ENCODE data around the gene CEND1.

CEND1 gene

DNA sequence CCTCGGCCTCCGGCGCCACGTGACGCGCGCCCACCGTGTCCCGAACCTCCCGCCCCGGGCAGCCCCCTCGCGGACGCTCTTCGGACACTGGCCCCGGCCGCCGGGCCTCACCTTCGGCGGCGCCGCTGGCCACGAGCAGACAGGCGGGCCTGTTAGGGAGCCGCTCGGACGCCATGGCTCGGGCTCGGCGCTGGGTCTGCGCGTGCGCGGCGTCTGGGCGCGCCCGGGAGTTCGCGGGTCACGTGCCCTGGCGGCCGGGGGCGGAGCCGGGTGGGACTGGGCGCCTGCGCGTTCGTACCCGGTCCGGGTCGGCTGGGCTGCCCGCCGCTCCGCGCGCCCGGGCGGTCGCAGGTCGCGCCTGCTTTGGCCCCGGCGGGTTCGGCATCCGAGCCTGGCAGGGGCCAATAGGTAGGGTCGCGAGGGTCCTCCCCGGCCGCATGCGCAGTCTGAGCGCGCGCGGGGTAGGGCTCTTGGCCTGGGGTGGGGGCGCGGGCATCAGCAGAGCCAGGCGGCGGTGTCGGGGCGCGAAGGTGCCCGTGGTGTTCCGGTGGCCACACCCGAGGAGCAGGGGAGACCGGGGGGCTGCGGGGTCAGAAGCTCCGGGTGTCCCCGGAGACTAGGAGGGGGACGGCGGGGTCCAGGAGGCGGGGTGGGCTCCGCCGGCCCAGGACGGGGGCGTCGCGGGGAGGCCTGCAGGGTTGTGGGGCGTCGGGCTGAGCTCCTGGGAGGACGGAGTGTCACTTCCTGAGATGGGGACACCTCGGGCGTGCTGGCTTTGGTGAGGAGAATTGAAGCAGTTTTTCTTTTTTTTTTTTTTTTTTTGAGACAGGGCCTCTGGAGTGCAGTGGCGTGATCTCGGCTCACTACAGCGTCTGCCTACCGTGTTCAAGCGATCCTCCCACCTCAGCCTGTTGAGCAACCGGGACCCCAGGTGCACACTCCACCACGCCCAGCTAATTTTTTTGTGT lies 12.3 kb downstream of the CEND1 start, which contains the start of gene GATD1:
TSS of gene GATD1 (minus strand) at position 200 of the 968 bp plus-strand sequence. CDS start at position 175, 25 bp downstream.
- peak; percentile 96 for DNase-seq

DNA sequence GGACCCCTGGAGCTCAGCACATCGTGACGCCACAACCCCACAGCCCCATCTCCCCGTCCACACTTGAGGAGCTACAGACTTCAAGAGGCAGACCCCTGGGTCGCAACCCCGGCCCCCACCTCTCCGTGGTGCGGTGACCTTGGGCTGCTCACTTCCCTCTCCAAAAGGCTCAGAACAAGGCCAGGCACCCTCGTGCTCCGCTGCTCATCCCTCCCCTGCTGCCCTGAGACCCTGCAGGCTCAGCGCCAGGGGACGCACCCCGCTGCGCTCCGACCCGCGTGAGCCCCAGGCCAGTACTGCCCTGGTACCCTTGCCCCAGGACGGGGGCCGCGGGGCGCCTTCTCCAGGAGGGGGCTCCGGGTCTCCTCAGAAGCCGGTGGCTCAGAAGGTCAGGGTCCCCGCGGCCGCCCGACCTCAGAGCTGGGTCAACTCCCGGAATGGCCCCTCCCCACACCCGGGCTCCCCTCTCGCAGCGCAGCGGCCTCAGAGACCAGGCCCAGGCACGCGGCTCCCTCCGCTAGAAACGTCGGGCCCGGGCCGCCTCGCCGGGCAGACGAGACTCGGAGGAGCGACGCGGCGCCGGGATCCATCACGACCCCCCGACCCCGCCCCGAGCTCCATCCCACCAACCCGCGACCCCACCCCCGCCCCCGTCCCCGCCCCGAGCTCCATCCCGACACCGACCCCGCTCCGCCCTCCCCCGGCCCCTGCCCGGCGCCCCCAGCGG lies 13.2 kb downstream of the CEND1 start:
- no peak for DNase-seq

DNA sequence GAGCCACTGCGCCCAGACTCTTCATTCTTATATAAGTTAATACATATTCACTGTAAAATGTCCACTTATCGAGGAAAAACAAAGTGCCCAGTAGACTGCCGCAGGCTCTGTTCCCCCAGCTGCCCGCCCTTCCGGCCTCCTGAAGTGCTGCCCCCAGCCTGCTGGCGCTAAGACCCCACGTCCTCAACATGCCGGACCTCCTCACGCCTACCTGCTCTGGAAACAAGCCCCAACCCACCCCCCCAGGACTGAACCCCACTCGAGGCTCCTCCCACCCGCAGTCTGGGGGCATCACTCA lies 13.7 kb downstream of the CEND1 start:
- no peak for DNase-seq

DNA sequence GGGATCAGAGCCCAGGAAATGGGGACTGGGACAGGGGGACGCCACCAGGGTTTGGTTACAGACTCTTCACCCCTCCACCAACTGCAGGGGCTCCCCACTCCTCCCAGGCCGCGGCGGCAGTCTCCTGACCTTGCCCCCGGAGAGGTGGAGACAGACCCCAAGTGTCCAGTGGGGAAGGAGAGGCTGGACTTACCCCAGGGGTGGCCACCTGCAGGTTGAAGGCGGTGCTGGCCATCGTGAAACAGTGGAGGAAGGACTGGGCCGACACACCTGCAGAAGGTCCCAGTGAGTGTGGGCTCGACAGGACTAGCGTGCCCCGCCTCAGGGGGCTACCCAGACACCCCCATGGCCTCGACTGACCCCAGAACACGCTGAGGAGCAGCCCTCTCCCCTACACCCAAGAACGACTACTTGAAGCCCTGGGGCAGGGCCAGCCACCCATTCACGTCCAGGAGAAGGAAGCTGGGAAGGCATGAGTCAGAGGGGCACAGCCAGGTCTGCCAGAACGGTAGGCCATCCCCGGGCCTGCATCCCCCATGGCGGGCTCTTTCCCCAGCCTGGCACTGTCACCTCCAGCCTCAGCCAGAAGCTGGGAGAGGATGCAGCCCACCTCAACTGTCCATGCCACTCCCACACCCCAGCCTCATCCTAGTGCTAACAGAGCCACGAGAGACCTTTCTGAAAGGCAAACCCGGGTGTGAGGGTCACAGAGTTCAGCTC lies 14.9 kb downstream of the CEND1 start:
- DNase-seq, result no peak

DNA sequence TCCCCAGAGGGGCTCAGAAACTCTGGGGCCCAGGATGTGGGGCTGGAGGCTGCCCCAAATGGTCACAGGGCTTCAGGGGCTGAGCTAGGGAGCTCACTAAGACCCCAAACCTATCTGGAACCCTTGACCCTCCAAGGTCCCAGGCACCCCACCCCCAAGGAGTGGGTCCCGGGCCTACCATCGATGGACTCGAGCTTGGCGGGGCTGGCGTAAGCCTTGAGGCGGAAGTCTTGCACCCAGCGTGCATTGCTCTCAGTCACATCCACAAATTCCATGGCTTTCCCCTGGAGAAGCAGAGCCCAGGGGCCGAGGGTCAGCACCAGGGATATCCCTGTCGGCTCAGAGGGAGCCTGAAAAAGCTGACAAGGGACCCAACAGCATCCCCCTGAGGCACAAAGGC lies 16.1 kb downstream of the CEND1 start:
- DNase-seq, result no peak

DNA sequence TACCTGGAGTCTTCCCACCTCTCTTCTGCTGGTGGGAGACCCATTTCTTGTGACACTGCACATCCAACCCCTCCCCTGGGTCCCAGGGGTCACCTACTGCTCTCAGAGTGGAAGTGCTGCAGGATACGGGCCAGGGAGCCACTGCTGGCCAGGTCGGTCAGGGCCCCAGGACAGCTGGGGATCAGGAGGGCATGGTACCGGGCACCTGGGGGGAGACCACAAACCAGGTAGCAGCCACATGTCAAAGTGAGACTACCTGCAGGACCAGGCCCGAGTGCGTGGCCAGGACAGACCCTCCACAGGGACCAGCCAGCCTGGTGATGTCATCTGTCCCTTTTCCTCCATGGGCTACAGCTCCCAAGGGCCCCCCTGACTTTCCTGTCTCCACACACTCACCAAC lies 16.5 kb downstream of the CEND1 start:
- no peak for DNase-seq

DNA sequence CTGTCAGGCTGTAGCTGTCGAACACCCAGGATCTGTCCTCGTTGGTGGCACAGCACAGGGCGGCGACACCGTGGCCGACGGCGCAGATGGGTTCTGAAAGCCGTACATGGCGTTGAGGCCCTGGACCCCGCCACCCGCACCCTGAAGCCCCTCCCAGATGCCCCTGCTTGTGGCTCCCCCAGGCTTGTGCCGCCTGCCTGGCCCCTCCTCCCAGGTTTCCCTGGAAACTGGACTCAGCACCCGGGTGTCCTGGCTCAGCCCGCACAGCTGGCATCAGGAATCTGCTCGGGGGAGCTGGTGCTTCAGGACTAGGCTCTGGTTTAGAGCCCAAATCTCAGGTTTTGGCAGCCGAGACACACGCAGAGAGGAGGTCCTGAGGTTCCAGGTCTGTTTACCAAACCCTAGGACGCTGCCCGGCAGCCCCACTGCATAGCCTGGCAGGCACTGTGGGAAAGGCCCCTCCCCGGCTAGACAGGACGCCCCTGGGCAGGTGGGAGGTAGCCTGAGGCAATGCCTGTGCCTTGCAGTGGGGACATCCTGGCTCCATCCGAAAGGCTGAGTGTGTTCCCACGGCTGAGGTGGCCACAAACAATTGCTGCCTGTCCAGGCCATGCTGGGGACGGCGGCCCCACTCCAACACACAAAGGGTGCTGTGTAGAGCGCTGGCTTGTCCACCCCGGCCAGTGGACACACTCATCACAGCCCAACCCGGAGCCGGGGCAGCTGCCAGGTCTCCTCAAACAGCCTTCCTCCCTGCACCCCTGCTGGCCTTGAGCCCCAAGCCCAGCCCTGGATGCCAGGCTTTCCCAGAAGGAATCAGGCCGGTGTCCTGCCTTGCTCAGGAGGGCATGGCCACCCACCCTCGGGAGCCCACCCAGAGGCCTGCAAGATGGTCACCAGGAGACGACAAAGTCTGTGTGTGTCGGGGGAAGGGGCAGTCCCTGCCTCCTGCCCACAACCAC lies 17.2 kb downstream of the CEND1 start:
- DNase-seq, result no peak

DNA sequence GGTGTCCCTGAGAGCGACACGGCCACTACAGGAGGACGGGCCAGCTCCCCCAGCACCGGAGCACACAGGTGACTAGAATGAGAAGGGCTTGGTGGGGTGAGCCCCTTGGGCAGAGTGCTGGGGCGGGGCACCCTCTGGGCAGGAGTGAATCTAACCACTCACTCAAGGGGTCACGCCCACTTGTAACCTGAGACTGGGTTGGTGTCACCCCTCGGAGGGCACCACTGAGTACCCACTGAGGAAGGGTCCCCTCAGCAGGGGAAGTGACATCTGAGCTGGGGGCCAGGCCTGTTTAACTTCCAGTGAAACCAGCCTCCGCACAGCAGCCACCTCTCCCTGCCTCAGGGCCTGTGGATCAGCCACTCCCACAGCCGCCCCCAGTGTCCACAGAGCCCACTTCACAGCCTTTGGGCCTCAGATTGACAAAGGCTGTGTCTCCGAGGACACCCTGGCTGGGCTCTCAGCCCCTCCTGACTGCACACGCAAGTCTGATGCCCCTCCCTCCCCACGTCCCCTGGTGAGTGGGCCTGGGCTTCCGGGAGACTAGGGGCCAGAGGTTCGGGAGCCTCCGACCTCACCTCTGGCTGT lies 18.2 kb downstream of the CEND1 start:
- DNase-seq, result no peak

DNA sequence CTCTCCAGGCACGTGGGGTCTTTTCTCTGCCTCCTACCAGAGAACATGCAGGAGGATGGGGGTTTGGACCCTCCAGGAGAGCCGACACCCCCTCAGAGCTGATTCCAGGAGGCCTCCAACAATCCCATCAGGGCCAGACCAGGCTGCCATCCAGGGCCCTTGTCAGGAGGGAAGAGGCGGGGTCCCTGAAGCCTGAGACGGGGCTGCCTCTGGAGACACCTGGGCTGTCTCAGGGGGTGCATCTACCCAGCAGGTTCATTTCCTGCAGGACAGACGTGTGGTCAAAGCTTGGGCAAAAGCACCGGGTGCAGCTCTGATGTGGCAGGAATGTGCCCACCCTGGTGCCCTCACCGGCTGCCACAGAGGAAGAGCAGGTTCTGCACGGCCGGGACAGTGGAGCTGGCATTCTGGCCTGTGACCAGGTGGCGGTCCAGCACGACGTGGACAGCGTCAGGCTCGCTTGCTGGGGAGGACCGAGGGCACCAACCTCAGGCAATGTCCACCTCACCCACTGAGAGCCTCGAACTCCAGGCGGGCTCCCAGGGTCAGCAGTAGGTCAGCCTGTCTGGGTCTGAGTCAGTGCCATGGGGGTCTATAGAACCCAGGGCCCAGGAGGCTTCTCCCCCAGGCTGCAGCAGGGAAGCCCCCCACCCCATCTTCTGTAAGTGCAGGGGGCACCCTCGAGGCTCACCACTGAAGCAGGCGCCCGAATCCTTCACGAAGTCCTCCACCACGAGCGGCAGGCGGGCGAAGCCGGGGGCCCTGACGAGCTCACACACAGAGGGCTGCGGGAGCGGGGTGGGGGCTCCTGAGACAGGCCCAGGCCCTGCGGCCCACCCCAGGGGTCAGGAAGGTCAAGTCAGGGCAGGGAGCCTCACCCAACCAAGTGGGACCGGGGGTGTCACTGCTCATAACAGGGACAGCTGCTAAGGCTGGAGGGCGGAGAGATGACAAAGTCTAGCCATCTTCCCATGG lies 19.0 kb downstream of the CEND1 start:
- no peak for DNase-seq

DNA sequence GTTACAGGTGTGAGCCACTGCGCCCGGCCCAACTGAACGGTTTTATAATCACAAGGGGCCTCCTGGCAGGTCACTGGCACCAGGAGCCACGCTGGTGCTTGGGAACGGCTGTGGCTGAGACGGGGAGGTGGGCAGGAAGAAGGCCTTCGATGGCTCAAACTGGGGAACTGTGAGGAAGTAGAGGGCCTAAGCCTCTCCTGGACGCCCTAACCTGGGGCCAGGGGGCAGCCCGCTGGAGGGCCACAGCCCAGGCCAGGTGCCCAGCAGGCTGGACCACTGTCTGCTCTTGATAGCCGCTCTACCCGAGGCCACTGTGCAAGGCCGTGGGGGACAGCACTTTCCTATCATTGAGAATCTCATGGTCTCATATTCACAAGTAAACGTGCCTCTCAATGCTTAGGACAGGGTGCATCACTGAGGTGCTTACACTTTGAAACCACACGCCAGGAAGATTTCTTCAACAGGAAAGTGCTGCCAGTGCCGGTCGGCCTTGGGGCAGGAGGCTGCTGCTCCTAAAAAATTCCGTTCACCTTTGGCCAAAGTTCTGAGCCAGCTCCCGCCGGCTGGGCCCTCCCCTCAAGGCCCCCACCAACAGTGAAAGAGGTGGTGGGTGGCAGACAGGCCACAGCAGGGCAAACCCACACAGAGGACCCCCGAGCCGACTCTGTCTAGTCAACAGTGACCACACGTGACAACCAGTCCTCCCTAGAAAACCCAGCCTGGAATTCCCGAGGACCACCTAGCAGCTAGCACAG lies 19.8 kb downstream of the CEND1 start:
- no peak for DNase-seq

DNA sequence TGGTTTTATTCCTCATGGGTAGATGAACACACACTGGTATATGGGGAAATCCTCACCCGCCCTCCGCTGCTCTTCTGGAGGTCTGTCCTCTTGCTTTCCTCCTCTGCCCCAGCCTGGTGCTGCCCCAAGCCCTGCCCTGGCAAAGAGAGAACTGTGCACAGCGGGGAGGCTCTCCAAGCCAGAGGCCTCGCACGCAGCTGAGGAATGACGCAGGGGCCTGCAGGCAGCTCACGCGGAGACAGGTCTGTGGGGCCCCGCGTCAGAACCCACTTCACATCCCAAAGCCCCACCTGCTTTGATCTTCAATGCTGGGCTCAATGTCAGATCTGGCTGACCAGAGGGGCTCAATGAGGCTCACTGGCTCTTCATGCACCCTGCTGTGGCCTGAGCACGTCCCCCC lies 22.7 kb downstream of the CEND1 start:
- DNase-seq, result no peak

DNA sequence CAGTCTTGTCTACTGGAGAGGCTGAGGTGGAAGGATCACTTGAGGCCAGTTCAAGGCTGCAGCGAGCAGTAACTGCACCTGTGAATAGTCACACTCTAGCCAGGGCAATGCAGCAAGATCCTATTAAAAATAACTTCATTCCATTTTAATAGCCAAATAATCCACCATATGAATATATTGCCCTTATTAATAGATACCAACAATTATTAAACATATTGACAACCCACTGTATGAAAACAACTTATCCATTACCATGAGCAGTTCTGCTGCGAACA lies 23.0 kb downstream of the CEND1 start:
- no peak for DNase-seq

DNA sequence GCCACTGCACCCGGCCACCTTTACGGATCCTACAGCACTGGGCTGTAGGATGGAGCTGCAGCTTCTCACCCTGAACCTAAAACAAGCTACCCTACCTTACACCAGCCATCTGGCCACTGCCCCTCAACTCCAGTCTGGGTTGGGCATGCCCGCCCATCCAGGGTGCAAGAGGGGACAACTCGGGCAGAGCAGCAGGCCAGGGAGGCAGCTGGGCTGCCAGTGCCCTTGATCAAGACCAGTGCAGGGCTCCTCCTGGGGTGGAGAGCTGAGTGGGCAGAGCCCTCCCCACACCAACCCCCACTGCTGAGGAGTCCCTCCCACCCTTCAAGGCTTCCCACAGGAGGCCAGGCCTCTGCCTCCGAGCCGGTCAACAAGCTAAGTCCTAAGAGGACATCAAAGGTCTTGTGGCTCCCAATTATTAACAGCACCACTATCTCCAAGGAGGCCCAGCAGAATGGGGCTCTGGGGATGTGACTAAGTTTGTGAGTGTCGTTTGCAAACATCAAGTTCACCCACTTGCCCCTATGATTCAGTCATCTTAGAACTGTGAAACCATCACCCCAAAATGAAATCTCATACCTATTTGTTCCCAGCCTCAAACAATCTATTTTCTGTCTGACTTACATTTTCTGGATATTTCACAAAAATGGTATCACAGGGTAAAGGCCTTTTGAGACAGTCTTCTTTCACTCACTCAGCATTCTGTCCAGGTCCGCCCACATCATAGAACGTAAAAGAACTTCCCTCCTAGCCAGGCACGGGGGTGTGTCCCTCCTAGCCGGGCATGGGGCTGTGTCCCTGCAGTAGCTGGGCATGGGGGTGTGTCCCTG lies 23.6 kb downstream of the CEND1 start:
- DNase-seq, result no peak

DNA sequence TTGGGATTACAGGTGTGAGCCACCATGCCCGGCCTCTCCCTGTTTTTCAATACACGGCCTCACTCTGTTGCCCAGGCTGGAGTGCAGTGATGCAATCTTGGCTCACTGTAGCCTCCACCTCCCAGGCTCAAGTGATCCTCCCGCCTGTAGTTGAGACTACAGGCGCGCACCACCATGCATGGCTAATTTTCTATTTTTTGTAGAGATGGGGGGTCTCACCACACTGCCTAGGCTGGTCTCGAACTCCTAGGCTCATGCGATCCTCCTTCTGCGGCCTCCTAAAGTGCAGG lies 24.1 kb downstream of the CEND1 start:
- DNase-seq, result no peak

DNA sequence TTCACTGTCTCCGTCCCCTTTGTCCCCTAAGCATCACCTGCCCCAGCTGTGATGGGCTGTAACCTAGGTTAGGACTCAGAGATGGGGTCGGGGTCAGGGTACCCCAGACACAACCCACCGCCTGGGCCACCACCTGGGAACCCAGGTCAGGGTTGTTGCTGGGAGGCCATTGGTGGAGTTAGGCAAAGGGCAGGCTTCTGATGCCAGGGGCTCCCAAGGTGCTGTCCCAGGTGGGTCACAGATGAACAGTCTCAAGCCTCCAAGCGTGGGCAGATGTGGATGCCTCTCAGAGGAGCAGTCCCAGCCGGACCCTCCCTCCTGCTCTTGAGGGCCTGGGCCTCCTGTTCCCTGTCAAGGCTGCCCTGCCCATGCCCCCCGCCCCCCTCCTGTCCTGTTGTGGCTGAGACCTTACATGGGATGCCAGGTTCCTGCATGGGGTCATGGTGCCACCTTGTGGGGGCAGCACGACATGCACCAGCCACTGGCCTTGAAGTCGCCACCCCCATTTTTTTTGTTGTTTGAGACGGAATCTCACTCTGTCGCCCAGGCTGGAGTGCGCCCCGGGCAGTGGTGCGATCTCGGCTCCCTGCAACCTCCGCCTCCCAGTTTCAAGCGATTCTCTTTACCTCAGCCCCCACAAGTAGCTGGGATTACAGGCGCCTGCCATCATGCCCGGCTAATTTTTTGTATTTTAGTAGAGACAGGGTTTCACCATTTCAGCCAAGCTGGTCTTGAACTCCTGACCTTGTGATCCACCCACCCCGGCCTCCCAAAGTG lies 24.7 kb downstream of the CEND1 start:
- peak; percentile 75 for DNase-seq

DNA sequence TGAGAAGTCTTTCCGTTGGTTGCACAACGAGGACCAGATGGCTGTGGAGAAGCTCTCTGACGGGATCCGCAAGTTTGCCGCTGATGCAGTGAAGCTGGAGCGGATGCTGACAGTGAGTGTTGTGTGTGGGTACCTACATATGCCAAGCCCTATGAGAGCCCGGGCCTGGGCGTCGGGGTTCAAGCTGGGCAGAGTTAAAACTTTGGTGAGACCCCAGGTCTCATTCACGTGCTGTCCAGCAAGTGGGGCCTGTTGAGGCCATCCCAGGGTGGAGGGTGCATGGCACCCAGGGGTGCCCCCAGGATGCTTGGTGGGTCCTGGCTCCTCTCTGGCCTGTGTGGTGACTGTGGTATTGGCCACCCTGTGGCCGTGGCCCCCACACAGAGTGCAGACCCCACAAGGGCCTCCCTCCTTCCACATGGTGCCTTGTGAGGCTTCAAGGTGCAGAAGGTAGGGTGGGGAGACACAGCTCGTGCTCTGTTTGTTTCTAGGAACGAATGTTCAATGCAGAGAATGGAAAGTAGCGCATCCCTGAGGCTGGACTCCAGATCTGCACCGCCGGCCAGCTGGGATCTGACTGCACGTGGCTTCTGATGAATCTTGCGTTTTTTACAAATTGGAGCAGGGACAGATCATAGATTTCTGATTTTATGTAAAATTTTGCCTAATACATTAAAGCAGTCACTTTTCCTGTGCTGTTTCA lies 25.4 kb downstream of the CEND1 start:
- DNase-seq, result no peak

DNA sequence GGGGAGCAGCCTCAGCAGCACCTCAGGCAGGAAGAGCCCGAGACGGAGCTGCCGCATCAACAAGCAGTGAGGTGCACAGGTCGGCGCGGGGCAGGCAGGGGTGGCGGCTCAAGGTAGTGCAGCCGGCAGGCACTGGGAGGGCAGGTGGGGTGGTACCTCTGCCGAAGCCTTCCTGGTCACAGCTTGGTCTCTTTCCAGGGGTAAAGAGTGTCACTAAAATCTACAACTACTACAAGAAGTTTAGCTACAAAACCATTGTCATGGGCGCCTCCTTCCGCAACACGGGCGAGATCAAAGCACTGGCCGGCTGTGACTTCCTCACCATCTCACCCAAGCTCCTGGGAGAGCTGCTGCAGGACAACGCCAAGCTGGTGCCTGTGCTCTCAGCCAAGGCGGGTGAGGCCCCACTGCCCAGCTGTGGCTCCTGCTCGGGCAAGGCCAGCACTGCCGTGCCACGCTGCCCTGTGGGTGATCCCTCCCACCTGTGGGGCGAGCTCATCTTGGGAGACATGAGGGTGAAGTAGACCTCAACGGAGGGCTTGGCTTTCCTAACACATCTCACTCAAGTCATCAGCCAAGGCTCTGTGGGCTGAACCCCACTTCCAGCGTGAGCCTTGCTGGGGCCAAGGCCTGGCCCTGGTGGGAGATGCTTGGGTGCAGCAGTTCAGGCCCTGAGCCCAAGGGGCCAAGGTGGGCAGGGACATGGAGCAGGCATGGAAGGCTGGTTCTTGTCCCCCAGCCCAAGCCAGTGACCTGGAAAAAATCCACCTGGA lies 26.2 kb downstream of the CEND1 start:
- no peak for DNase-seq
